HEK293T (cell line): Measurements from ENCODE around the gene OTUD3.

Experiments
- BHLHE40 ChIP-seq: fragments of 450-650 bp; IDR thresholded peaks from 2 replicates; pipeline ENCODE4 v1.6.1; 2016; ENCODE audit warnings: mild to moderate bottlenecking, moderate library complexity, borderline replicate concordance
- FOXK2 ChIP-seq: fragments of 450-650 bp; IDR thresholded peaks from 2 replicates; pipeline ENCODE4 v1.6.1; 2016; ENCODE audit warnings: mild to moderate bottlenecking
- TARDBP ChIP-seq: fragments of 450-650 bp; IDR thresholded peaks from 2 replicates; pipeline ENCODE4 v1.6.1; 2016

GRCh38 chr1:19862944-19863343 is 19.3 kb upstream of the OTUD3 start:
- TF ChIP-seq BHLHE40 (no peak), TARDBP (no peak), FOXK2 (no peak)
